Transverse colon (tissue), 4 donors: Measurements from ENCODE around the gene RAB20. TPM values are rescaled to one million over a fixed set of nuclear protein-coding genes. Genes with fewer than 3 reads are reported as not detected.

Source experiments
- DNase-seq: peaks from one replicate; pipeline ENCODE4 v3.0.0-alpha.2; 2019
- H3K27ac ChIP-seq, 4 donors: fragments of 200-600 bp; sonication (generic); 2 replicates each; pipeline ENCODE4 v1.5.1; 2016 to 2018; ENCODE audit warnings: inconsistent platforms in 4 of 4
- H3K27me3 ChIP-seq: fragments of 200-600 bp; sonication (generic); 2 replicates; pipeline ENCODE4 v1.5.1; 2017; ENCODE audit warnings: inconsistent platforms
- H3K36me3 ChIP-seq, 4 donors: fragments of 200-600 bp; sonication (generic); 2 replicates each; pipeline ENCODE4 v1.5.1; 2017 to 2019; ENCODE audit warnings: inconsistent platforms in 4 of 4
- H3K4me1 ChIP-seq, 4 donors: fragments of 200-600 bp; sonication (generic); 2 replicates each; pipeline ENCODE4 v1.5.1; 2017 to 2020; ENCODE audit warnings: inconsistent platforms in 4 of 4
- H3K4me3 ChIP-seq, 4 donors: fragments of 200-600 bp; sonication (generic); 1 replicate in 1 of 4; 2 replicates in 3 of 4; pipeline versions ENCODE4 v1.5.1 to v1.6.1; 2017 to 2019; ENCODE audit warnings: inconsistent platforms in 4 of 4
- H3K9me3 ChIP-seq, 2 donors: fragments of 200-600 bp; sonication (generic); 2 replicates each; pipeline ENCODE4 v1.5.1; 2017 to 2019; ENCODE audit warnings: inconsistent platforms in 2 of 2
- CTCF ChIP-seq, 5 experiments: fragments of 200-600 bp in 3 of 5; fragments of 450-650 bp in 2 of 5; sonication (generic) in 3 of 5; IDR thresholded peaks; 1 replicate in 2 of 5; 2 replicates in 3 of 5; pipeline ENCODE4 v1.5.1; 2016 to 2017; ENCODE audit warnings: antibody characterized with exemption in 5 of 5, inconsistent platforms in 3 of 5, mild to moderate bottlenecking in 2 of 5, moderate library complexity in 1 of 5
- EP300 ChIP-seq: sonication (generic); formaldehyde crosslinking; IDR thresholded peaks from one replicate; pipeline ENCODE4 v1.6.1; 2017; ENCODE audit warnings: antibody characterized with exemption, low read depth
- POLR2A ChIP-seq: fragments of 450-650 bp; IDR thresholded peaks from one replicate; pipeline ENCODE4 v1.6.1; 2016; ENCODE audit warnings: antibody characterized with exemption, mild to moderate bottlenecking, moderate library complexity
- POLR2AphosphoS5 ChIP-seq, 3 donors: sonication (generic); formaldehyde crosslinking; IDR thresholded peaks; one replicate each; pipeline ENCODE4 v1.6.1; 2016; ENCODE audit warnings: antibody characterized with exemption in 3 of 3
- WGBS, 2 donors: methylation state at CpG; one replicate each; pipeline ENCODE4 v1.1.5; 2018; ENCODE audit warnings: low coverage in 1 of 2; 5-methylcytosine and 5-hydroxymethylcytosine counted together
- in situ Hi-C, 4 donors: fragments of 200-750 bp; cut with MboI; loops; one replicate each; pipeline versions ENCODE4 v1.15.0 to v1.15.1; 2017; ENCODE audit warnings: low sequenced_read_pairs in 3 of 4, low pct_ligation_motif_present in 1 of 4, low pct_unique_long_range_greater_than_20kb in 1 of 4
- intact Hi-C: fragments of 100-400 bp; cut with DNase I; formaldehyde crosslinking; loops from one replicate; pipeline ENCODE4 v1.15.1; 2023; ENCODE audit warnings: low total_unique reads
- total RNA-seq, 4 donors: library from RNA; depleted of rRNA; stranded (reverse); fragments of >200 nt; gene quantifications; one replicate each; pipeline ENCODE4 v1.1.0, GENCODE V29; 2016

The RAB20 gene
- total RNA-seq, 4 donors from 2014 or later: 12.5 to 66.2 (median 54.1) TPM

DNA sequence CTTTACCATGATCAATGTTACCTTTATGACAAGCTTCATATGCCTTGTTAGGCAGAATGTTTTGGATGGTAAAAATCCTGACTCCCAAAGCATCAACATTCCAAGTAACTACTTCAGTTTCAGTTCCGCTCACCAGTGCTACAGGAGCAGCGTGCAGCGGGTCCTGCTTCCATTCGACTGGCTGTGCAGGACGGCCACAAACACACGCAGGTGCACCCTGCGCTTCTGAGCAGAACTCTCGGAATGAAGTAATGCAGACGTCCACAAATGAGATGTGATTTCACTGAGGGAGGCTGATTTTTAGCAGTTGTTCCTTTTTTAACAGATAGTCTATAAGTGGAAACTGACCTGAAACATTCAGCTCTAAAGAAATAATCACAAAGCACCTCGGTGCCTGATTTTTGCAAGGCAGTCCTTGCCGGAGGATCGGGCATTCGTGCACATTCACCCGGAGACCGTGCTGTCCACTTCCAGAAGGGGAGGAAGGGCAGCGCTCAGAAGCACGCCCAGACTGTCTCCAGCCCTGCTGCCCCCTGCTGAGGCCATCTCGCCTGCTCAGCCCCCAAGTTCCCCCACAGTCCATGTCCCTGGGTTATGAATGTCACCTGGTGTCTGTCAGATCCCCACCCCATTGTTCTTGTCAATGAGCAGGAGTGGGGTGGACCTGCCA, 85.8 kb downstream of the RAB20 start:
- H3K27ac ChIP-seq: no peak overlapping the region
- no peaks in the 10 kb centered on the region for H3K9me3 ChIP-seq
- in situ Hi-C loops (no loop called here), intact Hi-C loops (no loop called here)
- no peaks in the 10 kb centered on the region for H3K4me1 ChIP-seq
- H3K27me3 ChIP-seq: no peaks in the 10 kb centered on the region
- DNase-seq: no peak
- WGBS, 2 donors: 90 to 93% methylated on average over 9 to 18 of the region's 18 CpGs
- no peak for TF ChIP-seq CTCF (IDR thresholded peaks at IDR 0.05)
- TF ChIP-seq POLR2A: no peak
- no peaks in the 10 kb centered on the region for H3K36me3 ChIP-seq
- H3K4me3 ChIP-seq: no peak overlapping the region

- 67 to 81% methylated on average over 3 to 9 of the region's 9 CpGs for WGBS, 2 donors
- intact Hi-C loops (no loop called here), in situ Hi-C loops (no loop called here)
- no peak overlapping the region for H3K4me3 ChIP-seq
- no peaks in the 10 kb centered on the region for H3K36me3 ChIP-seq
- H3K27me3 ChIP-seq: no peaks in the 10 kb centered on the region
- no peak for DNase-seq
- TF ChIP-seq CTCF (IDR thresholded peaks at IDR 0.05): no peak
- TF ChIP-seq EP300: no peak
- TF ChIP-seq POLR2AphosphoS5 (IDR thresholded peaks at IDR 0.05): no peak
- TF ChIP-seq POLR2A: no peak
- H3K4me1 ChIP-seq: no peaks in the 10 kb centered on the region
- no peak overlapping the region for H3K27ac ChIP-seq
- no peaks in the 10 kb centered on the region for H3K9me3 ChIP-seq
Observed at GRCh38 chr13:110475117-110475516, 86.4 kb downstream of the RAB20 start.

- Histone ChIP-seq H3K36me3 (no peaks in the 10 kb centered on the region), H3K4me3 (no peak overlapping the region), H3K4me1 (no peaks in the 10 kb centered on the region), H3K27me3 (no peaks in the 10 kb centered on the region), H3K27ac (no peak overlapping the region), H3K9me3 (no peaks in the 10 kb centered on the region)
- TF ChIP-seq POLR2A (no peak), EP300 (no peak), CTCF (IDR thresholded peaks at IDR 0.05) (no peak), POLR2AphosphoS5 (IDR thresholded peaks at IDR 0.05) (no peak)
- intact Hi-C loops: no loop called here
- in situ Hi-C loops: loop anchor here in 1 of 4 donors (25.0 kb wide), 1 partner anchor 338 kb away; no protein-coding TSS in a partner anchor
- 90 to 100% methylated on average over 2 to 21 of the region's 21 CpGs for WGBS, 2 donors
- no peak for DNase-seq
Observed at GRCh38 chr13:110474713-110475112, 86.8 kb downstream of the RAB20 start.

Other genes with a start within 250 kb of the RAB20 start
- gene NAXD, start 53.8 kb upstream of the RAB20 start, total RNA-seq: 10 to 100 TPM; 12.9 to 37.8 (median 33.3) TPM
- 100 to 1,000 TPM in 1 of 4 donors, 10 to 100 TPM in 3; 35.2 to 152 (median 56.2) TPM for gene CARS2, start 144.4 kb upstream of the RAB20 start, total RNA-seq
- gene ING1, start 152.0 kb upstream of the RAB20 start, total RNA-seq: 10 to 100 TPM; 14.9 to 35.5 (median 25.8) TPM